ENCODE measurements around the gene HES7.
"Not testable (repeated sequence)": the region's sequence is repeated elsewhere in the genome, so short reads cannot be mapped to it uniquely, and the experiment has no call there.

HES7 gene

DNA sequence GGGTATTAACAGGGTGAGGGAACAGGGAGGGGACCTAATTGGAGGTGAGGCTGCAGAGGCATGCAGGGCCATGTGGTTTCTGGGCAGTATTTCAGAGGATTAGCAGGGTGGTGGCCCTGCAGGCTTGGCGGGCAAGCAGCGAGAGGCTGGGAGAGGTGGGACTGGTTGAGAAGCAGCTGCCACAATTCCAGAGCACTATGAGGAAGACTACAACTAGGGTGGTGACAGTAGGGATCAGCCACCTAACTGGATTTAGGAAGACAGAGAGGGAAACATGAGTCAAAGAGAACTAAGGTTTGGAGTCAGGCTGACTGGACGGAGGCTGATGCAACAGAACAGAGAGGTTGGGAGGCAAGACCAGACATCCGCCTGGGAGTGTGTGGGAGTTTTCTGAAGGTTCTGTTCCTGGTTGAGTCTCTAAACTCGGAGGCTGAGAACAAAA, 17.9 kb downstream of the HES7 start:
- DNase-seq: no peak

DNA sequence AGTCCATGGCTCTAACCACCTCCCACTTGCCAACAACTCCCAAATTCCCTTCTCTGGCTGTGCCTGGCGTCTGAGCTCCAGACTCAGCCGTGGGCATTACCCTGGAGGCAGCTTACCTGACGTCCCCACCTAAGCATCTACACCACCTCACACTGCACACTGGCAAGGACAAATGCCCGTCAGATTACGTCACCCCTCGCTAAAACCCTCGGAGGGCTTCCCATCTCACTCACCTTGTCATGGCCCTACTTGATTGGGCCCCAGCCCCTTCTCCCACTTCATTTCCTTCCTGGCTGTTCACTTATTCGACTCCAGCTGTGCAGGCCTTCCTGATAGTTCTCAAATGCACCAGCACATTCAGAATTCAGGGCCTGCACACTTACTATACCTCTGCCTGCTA, 19.0 kb downstream of the HES7 start:
- no peak for DNase-seq

DNA sequence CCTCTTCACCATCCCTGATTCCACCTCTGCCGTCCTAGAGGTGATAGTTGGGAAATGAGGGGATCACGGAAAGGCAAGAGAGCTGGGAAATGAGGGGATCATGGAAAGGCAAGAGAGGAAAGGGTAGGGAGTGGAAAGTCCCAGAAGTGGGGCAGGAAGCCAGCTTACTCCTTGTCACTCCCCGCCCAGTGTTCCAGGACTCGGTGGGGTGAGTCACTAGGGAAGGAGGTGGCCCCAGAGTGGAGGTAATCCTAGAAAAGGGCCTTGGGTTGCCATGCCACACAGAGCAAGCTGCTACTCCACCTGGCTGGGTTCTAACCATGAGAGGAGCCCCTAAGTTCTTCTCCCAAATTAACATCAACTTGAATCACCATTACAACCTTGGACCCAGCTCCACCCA, 20.4 kb downstream of the HES7 start:
- DNase-seq: no peak

DNA sequence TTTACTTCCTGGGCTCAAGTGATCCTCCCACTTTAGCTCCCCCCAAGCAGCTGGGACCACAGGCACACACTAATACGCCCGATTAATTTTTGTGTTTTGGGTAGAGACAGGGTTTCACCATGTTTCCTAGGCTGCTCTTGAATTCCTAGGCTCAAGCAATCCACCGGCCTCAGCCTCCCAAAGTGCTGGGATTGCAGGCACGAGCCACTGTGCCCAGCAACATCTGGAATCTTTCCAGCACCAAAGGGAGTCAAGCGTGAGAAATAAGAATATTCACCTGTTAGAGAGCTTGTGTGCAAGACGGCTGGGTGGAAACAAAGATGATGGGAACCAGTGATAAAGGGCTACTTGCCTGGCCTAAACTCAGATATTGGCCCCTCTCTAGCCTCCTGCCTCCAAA, 22.2 kb downstream of the HES7 start:
- no peak for DNase-seq

DNA sequence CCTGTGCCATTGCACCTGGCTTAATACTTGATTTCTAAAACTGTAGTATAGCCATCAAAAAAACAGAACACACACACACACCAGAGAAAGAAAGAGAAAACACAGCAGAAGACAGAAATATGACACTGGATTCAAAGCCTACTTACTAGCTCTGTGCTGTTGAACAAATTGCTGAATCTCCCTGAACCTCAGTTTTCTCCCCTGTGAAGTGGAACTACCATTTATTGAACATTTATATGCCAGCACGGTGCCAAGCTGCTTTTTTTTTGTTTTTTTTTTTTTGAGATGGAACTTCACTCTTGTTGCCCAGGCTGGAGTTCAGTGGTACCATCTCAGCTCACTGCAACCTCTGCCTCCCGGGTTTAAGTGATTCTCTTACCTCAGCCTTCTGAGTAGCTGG, 23.1 kb downstream of the HES7 start:
- DNase-seq: no peak

DNA sequence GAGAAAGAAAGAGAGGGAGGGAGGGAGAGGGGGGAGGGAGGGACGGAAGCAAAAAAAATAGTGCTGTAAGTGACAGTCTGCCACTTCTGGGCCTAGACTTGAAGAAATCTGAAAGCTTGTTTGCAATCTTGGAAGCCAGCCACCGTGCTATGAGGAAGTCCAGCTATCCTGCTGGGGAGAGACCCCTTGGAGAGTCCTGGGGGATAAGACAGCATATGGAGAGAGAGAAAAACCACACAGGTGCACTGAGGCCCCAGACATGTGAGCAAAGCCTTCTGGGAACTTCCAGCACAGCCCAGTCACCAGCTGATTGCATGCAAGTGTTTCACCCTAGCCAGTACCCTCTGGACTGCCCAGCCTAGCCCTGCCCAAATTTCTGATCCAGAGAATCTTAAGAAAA, 23.8 kb downstream of the HES7 start:
- no peak for DNase-seq

DNA sequence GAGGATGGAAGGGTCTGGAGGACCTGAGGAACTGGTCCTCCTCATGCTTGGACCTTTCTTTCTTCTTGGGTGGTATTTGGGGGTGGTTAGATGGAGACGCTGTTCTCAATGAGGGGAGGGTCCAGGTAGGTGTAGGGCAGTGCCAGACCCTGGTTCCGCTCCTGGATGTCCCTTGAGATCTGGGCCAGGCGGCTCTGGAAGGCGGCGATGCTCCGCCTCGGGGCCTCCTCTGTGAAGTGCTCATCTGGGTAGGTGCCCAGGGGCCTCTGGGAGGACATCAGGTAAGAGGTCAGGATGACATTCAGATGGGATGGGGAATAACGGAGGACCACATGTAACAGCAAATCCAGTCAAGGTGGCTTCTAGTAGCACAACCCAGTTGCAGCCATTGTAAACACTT, 27.4 kb downstream of the HES7 start:
- no peak for DNase-seq

DNA sequence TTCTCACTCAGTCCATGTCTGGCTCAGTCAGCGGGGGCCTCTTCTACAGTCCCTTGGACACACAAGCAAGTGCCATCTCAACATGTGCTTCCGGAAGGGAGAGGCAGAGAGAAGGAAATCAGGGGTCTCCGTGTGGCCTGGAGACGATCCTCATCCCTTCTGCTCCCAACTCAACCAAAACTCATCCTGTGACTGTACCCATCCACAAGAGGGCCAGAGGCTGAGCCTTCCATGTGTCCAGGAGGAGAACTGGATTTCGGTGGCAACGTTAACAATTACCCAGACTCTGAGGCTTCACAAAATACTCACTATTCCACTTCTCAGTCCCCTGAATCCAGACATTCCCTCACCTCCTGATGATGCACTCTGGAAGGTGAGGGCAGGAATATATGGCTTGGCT, 28.5 kb downstream of the HES7 start:
- no peak for DNase-seq

DNA sequence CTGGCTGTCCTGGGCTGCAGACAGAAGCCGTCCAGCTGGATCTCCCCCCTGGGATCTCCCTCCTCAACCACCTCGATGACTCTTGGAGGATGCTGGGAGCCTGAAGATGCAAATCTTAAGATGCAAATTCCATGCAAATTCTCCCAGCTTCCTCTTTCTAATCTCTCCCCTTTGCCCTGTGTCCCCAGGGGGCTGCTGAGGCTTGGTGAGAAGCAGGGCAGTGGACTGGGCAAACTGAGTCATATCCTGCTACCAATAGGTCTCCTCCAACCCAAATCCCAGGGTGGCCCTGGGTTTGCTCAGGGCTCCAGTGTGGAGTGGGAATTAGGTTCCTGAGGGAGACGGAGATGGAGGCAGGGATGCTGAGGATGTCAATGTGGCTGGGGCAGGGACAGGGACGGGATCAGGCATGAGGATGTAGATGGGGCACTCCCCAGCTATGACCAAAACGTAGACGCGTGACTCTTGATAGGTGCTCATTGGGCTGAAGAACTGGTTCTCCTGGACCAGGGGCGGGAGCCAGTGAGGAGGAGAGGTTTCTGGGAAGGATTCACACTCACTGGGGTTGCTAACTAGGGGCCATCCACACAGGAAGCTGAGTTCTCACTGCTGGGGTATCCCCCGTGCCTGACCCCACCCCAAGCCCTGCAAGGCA, 32.7 kb downstream of the HES7 start:
- DNase-seq: no peak

DNA sequence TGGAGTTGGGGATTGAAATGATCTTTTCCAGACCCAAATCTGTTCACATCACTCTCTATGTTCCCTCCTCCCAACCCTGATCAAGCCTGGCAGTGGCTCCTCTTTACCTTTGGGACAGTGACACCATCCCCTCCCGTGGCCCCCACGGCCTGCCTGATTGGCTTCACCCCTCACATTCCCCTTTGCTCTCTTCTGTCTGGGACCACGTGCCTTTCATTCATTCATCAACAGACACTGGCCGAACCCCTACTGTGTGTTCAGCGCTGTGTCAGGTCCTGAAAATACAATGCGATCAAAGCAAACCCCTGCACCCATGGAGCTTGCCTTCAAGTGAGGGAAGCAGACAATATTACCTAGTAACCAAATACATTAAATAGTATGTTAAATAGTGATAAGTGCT, 34.2 kb downstream of the HES7 start:
- DNase-seq: no peak

DNA sequence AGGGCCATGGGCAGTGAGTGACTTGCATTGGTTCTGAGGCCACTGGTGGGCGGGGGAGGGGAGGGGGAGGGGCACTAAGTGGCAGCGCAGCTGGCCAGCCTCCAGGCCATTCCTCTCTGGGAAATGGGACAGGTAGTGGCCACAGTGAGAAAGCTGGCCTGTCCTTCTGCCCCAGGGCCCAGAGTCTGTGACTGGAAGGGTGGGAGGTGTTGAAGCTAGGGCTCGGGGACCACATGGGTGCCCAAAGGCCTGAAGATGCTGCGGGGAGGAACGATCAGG, 36.0 kb downstream of the HES7 start:
- no peak for DNase-seq

DNA sequence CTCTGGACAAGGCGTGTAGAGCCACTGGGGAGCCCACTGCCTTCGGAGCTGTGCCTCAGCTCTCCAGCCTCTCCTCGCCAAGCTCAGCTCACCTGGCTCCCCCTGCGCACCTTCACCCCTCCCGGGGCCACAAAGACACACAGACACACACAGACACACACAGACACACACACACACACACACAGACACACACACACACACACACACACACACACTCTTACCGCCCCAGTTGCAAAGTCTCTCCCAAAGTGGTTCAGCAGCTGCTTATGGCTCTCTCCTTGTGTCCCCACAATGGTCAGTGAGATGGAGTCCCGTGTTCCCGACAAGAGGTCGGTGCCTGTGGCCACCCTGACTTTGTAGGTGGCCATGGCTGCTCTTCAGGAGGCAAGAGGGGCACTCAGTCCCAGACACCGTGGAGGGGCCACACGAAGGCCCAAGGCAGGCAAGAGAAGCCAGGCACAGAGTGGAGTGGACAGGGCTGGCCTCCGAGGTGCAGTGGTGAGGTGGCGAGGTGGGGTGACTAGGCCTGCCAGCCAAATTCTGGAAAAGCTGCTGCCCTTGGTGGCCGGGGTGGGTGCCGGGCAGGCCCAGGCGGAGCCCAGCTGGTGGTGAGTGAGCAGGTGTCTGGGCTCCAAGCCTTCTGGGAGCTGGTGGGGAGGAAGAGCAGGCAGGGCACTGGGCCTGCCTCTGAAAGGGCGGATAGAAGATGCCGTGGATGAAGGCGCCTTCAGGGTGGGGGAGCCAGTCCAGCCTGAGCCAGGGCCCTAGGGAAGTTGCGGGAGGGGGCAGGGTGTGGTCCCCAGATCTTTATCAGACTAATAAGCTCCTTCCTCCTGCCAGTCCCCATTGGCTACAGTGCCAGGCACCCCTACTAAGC, 36.6 kb downstream of the HES7 start, which contains the start of gene ALOX12B:
ALOX12B (minus strand) TSS at position 642 of the 877 bp plus-strand sequence; CDS start at position 368, 274 bp downstream.
- no peak for DNase-seq

DNA sequence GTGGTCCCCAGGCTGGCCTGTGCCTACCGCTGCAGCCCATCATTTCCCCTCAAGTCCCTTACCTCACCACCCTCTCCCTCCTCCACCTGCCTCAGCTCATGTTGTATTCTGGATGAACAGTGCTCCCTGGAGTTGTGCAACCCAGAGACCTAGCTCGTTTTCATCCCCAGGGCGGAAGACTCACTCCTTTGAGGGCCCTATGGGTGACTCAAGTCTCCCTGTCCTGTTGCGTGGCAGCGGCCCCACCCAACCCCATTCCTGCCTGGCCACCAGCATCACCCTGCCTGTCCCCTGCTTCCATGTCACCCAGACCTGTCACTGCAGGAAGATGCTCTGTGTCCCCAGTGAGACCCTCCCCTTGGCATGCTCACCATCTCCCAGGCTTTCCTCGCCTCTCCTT, 39.7 kb downstream of the HES7 start:
- no peak for DNase-seq

DNA sequence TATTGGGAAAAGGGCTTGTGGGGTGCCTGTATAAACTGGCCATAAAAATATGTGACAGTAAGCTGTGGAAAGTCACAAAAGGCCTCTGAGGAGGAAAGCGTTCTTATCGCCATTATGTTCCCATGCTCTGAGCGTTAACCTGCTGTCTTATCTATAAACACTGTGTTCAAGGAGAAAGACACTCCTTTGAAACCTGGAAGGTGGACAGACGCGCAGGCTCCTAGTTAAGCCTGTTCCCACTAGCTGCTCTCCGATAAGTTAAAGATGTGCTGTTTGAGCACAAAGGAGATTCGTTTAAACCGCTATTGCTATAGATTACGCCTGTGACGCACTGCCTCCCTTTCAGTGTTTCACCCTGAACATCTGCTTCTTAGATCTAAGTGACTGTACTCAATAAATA, 41.6 kb downstream of the HES7 start:
- no peak for DNase-seq

DNA sequence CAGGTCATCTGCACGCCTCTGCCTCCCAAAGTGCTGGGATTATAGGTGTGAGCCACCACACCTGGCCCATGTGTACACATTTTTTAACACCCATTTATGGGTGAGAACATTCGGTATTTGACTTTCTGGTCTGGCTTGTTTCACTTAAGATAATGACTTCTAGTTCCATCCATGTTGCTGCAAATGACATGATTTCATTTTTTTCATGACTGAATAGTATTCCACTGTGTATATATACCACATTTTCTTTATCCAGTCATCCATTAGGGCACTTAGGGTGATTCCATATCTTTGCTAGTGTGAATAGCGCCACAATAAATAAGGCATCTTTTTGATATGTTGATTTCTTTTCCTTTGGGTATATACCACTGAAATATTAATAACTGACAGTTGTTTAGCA, 42.0 kb downstream of the HES7 start:
- no peak for DNase-seq

DNA sequence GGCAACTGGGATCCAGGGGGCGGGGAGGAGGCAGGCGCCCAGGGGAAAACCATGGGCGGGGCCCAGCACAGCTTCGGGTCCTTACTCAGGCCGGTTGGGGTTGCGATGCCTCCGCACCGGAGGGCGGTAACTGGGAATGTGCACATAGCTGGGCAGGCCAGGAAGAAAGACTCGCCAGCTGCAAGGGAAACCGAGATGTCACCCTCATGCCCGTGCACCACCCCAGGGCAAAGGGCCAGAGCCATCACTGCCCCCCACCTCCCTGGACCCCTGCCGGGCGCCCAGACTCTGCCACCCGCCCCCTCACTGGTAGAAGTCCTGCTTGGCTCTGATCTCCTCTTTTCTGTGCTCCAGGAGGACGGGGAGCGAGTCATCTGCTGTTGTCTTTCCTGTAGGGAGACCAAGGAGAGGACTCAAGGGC, 43.1 kb downstream of the HES7 start:
- no peak for DNase-seq

DNA sequence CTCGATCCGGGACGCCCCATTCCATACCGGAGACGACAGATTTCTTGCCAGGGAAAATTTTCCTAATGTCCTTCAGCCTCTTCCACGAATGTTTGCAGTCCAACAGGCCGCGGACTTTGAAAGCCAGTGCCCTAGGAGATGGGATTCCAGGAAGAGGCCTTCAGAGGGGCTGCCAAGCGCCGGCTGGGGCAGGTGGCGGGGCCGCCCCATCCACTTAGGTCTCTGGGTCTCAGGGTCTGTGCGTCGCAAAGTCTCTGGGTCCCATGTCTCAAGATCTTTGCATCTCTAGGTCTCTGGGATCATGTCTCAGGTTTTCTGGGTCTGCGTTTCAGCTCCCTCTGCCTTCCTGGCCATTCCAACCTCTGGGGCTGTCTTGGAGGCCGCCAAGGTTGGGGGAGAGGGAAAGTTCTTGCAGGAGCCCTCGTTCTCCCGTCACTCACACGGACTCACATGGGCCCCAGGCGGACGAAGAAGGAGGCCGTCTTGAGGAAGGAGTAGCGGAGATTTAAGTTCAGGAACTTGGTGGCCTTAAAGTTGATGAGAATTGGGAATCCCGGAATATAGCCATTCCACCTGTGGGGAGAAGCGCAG, 43.6 kb downstream of the HES7 start:
- no peak for DNase-seq

DNA sequence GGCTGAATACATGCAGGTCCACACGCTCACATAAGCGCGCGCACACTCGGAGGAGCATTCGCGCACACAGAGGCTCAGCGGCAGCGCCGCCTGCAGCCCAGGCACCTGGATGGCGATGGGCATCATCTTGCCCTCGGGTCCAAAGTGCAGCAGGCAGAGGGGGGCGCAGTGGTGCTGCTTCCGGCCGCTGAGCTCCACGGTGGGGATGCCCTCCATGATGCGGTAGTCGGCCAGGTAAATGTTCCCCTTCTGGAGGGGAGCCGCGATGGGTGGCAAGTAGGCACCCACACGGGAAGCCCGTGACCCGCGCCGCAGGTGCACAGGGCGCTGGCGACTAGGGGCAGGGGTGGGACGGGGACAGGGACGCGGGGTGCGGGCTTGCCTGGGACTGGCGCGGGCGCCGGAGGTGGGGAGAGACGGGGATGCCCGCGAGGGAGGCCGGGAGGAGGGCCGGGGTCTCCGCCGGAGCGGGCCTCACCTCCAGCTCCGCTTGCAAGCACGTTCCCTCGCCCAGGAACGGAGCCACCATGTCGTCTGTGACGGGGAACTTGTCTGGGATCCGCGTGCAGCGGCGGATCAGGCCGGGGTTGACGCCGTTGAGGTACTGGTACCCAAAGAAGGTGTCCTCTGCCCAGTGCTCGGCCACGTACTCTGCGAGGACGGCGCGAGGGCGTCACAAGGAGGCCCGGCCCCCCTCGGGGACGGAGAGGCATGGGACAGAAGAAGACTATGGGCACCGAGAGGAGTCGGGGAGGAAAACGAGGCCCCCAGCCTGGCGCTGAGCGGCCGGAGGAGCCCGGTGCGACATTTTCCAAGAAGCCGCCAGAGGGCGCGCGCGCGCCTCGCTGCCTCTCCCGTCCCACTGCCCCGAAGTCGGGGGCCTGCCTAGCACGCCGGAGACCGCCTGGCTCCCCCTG, 44.4 kb downstream of the HES7 start:
- DNase-seq: peak in 44 of 56 donors; percentile 8 to 78 (median 53)

DNA sequence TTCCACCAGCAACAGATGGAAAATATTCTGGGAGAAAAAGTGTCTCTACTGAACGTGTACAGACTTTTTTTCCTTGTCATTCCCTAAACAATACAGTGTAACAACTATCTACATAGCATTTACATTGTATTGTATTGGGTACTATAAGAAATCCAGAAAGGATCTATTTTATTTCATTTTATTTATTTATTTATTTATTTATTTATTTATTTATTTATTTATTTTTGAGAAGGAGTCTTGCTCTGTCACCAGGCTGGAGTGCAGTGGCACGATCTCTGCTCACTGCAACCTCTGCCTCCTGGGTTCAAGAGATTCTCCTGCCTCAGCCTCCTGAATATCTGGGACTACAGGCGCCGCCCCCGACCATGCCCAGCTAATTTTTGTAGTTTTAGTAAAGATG, 46.0 kb downstream of the HES7 start:
- DNase-seq: not testable (repeated sequence)

DNA sequence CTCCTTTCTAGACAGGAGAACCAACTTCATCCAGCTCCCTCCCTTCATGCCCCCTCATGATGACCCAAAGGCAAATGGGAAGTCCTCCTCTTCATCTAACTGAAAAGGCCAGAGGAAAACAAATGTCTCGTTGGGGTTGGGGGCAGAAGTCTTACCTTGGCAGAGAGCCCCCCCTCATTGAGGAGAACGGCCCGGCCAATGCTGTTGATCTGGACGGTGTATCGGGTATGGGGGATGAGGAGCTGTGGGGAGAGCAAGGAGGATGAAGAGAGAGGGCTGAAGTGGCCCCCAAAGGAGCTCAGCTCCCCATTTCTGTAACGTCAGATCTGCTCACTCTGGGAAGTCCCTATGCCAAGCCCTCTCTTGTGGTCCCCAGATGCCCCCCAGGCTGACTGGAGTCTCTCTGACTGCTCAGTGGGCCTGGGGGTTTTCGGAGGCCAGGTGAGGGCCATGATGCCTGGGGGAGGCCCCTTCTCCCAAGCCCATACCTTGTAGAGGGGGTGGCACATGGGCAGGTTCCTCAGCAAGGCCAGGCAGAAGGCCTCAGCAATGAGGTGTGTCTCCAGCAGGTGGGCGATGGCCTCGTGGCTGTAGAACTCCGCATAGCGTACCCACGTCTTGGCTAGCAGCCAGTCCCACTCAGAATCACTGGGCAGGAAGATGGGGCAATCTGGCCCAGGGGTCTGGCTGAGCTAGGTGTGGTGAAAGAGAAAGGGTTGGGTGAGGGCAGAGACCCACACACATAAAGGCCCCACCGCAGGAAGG, 47.2 kb downstream of the HES7 start:
- no peak for DNase-seq
